MM.1S (cell line): ENCODE measurements around the gene DCXR.

Experiments
- DNase-seq: peaks from one replicate; pipeline ENCODE4 v3.0.0-alpha.2; 2015
- H2AFZ ChIP-seq: fragments of 300-600 bp; sonication (generic); 2 replicates; pipeline ENCODE4 v1.6.0; 2016; ENCODE audit warnings: antibody characterized with exemption, low read length
- H3F3A ChIP-seq: fragments of 300-600 bp; sonication (generic); 2 replicates; pipeline ENCODE4 v1.6.1; 2016; ENCODE audit warnings: mild to moderate bottlenecking, antibody characterized with exemption, low read length, moderate library complexity, mixed read lengths; ENCODE audit not compliant: insufficient read depth
- H3K27ac ChIP-seq: fragments of 300-600 bp; sonication (generic); 2 replicates; pipeline ENCODE4 v1.5.1; 2016; ENCODE audit warnings: mild to moderate bottlenecking, low read length
- H3K27me3 ChIP-seq: fragments of 300-600 bp; sonication (generic); replicated peaks from 2 replicates; pipeline ENCODE4 v1.6.0; 2016; ENCODE audit warnings: low read length; ENCODE audit not compliant: insufficient read depth
- H3K36me3 ChIP-seq: fragments of 300-600 bp; sonication (generic); replicated peaks from 2 replicates; pipeline ENCODE4 v1.6.1; 2016; ENCODE audit warnings: mild to moderate bottlenecking, low read length, mixed read lengths; ENCODE audit not compliant: insufficient read depth
- H3K4me1 ChIP-seq: fragments of 300-600 bp; sonication (generic); 2 replicates; pipeline ENCODE4 v1.6.1; 2016; ENCODE audit warnings: low read length, mixed read lengths
- H3K4me2 ChIP-seq: fragments of 300-600 bp; sonication (generic); 2 replicates; pipeline ENCODE4 v1.6.0; 2016; ENCODE audit warnings: low read depth, low read length
- H3K4me3 ChIP-seq: fragments of 300-600 bp; sonication (generic); 2 replicates; pipeline ENCODE4 v1.5.1; 2016; ENCODE audit warnings: low read length, mixed read lengths
- H3K79me2 ChIP-seq: fragments of 300-600 bp; sonication (generic); 2 replicates; pipeline ENCODE4 v1.6.1; 2016; ENCODE audit warnings: mixed run types, low read length, mixed read lengths
- H3K9ac ChIP-seq: fragments of 300-600 bp; sonication (generic); 2 replicates; pipeline ENCODE4 v1.6.1; 2016; ENCODE audit warnings: low read length, mixed read lengths
- H3K9me2 ChIP-seq: fragments of 300-600 bp; sonication (generic); replicated peaks from 2 replicates; pipeline ENCODE4 v1.6.1; 2016; ENCODE audit warnings: mild to moderate bottlenecking, low read length, mixed read lengths; ENCODE audit not compliant: insufficient read depth
- H3K9me3 ChIP-seq: fragments of 300-600 bp; sonication (generic); replicated peaks from 2 replicates; pipeline ENCODE4 v1.6.1; 2016; ENCODE audit warnings: mild to moderate bottlenecking, low read length, mixed read lengths; ENCODE audit not compliant: insufficient read depth
- H4K20me1 ChIP-seq: fragments of 300-600 bp; sonication (generic); 2 replicates; pipeline ENCODE4 v1.6.1; 2016; ENCODE audit warnings: mild to moderate bottlenecking, low read length, moderate library complexity, mixed read lengths; ENCODE audit not compliant: insufficient read depth
- EZH2 ChIP-seq: fragments of 300-600 bp; sonication (generic); optimal IDR thresholded peaks from 2 replicates; pipeline ENCODE3; 2017; ENCODE audit warnings: low read depth, mild to moderate bottlenecking, antibody characterized with exemption, low read length, mixed read lengths
- EZH2phosphoT487 ChIP-seq: fragments of 300-600 bp; sonication (generic); IDR thresholded peaks from 2 replicates; pipeline ENCODE4 v1.6.1; 2018; ENCODE audit warnings: antibody characterized with exemption, low read length
- TF ChIP-seq, protein P1 (sequence below): fragments of 300-600 bp; sonication (generic); IDR thresholded peaks from 2 replicates; pipeline ENCODE4 v1.5.1; 2016; ENCODE audit warnings: antibody characterized with exemption, low read length, mixed read lengths

Gene DCXR

DNA sequence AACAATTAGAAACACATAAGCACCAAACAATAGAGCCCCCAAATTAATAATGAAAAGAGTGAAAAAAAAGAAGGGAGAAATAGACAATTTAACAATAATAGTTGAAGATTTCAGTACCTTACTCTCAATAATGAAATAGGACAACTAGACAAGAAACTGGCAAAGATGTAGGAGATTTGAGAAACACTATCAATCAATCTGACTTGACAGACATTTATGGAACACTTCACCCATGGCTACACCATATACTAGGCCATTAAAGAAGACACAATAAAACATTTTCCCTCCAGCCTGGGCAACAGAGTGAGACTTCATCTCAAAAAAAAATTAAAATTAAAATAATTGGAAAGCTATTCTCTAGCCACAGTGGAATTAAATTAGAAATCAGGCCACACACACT lies 33.1 kb upstream of the DCXR start:
- H3K27ac ChIP-seq = no peak overlapping the region
- no peak overlapping the region for H3K9ac ChIP-seq
- H2AFZ ChIP-seq = no peak overlapping the region
- no peaks in the 10 kb centered on the region for H3F3A ChIP-seq
- no peaks in the 10 kb centered on the region for H3K9me2 ChIP-seq
- H4K20me1 ChIP-seq = no peaks in the 10 kb centered on the region
- no peaks in the 10 kb centered on the region for H3K4me1 ChIP-seq
- DNase-seq = no peak
- TF ChIP-seq EZH2 (no peak), EZH2phosphoT487 (no peak)
- TF ChIP-seq, protein P1, sequence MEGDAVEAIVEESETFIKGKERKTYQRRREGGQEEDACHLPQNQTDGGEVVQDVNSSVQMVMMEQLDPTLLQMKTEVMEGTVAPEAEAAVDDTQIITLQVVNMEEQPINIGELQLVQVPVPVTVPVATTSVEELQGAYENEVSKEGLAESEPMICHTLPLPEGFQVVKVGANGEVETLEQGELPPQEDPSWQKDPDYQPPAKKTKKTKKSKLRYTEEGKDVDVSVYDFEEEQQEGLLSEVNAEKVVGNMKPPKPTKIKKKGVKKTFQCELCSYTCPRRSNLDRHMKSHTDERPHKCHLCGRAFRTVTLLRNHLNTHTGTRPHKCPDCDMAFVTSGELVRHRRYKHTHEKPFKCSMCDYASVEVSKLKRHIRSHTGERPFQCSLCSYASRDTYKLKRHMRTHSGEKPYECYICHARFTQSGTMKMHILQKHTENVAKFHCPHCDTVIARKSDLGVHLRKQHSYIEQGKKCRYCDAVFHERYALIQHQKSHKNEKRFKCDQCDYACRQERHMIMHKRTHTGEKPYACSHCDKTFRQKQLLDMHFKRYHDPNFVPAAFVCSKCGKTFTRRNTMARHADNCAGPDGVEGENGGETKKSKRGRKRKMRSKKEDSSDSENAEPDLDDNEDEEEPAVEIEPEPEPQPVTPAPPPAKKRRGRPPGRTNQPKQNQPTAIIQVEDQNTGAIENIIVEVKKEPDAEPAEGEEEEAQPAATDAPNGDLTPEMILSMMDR = no peak
- H3K27me3 ChIP-seq = no peaks in the 10 kb centered on the region
- H3K4me3 ChIP-seq = no peak overlapping the region
- H3K9me3 ChIP-seq = no peaks in the 10 kb centered on the region
- H3K4me2 ChIP-seq = no peak overlapping the region
- no peaks in the 10 kb centered on the region for H3K36me3 ChIP-seq
- H3K79me2 ChIP-seq = no peaks in the 10 kb centered on the region

DNA sequence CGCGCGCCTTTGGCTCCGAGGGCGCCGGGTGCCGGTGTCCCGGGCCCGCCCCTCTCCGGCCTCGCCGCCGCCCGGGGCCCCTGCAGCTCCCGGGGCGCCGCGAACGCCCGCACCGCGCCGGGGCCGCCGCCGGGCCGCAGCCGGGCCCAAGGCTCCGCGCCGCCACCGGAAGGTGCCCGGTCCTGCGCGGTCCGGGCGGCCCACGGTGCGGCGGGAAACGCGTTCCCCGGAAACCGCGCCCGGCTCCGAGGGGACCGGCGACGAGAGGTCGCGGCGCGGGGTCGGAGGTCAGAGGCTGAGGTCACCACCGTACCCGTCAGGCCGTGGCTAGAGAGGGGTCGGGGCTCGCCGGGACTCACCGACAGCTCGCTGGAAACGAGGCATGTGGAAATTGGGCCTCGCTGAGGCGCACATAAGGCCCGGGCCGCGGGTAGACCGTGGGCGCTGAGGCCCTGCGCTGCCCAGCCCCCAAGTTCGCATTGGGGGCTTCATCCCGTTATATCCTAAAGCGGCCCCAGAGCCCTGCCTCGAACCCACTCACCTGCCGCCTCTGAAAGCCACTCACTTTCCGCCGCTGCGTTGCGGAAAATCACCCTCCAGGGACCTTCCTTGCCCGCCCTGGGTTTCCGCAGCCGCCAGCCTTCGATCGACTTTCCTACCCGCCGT lies 28.3 kb upstream of the DCXR start, which contains the start of gene DUS1L:
TSS of gene DUS1L (minus strand) at position 167 of the 666 bp plus-strand sequence. CDS start 745 bp downstream, outside the sequence.
- 0 out of 2 replicates have a peak, but pooled peaks cover 4% of the 10 kb centered on the region for H3K36me3 ChIP-seq
- TF ChIP-seq EZH2 (no peak), EZH2phosphoT487 (no peak)
- TF ChIP-seq, protein P1 = no peak
- peaks cover 12% of the 10 kb centered on the region for H3F3A ChIP-seq
- peak within 1 kb of the TSS; percentile 89 for H2AFZ ChIP-seq
- H3K79me2 ChIP-seq = peaks cover 30% of the 10 kb centered on the region
- peak; percentile 70 for DNase-seq
- H3K27ac ChIP-seq = peak within 1 kb of the TSS; percentile 70; the same call in 1 of the 2 replicates
- no peaks in the 10 kb centered on the region for H3K27me3 ChIP-seq
- peak within 1 kb of the TSS; percentile 96 for H3K4me3 ChIP-seq
- no peaks in the 10 kb centered on the region for H3K9me2 ChIP-seq
- H3K9me3 ChIP-seq = no peaks in the 10 kb centered on the region
- peaks cover 3% of the 10 kb centered on the region; the same call in 1 of the 2 replicates for H4K20me1 ChIP-seq
- H3K4me2 ChIP-seq = peak within 1 kb of the TSS; percentile 99
- H3K9ac ChIP-seq = peak within 1 kb of the TSS; percentile 93
- peaks cover 12% of the 10 kb centered on the region for H3K4me1 ChIP-seq

DNA sequence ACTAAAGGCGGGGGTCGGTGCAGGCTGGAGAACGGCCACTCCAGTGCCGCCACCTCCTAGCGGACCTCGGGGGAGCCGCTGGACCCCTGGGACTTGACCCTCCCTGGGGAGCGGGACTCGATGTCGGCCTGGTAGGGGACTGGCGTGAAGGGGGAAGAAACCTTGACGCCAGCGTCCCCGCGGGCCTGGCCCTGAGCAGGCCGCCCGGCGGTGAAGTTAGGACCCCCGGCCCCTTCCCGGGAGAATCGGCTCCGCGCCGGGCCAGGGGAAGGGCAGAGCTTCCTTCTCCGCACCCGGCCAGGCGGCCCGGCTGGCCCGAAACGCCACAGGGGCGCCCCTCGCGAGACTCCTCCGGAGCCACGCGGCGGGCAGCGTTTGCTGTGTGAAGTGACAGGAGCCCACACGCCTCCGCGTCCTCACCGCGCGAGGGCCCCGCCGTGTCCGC lies 27.7 kb upstream of the DCXR start:
- Histone ChIP-seq H4K20me1 (peaks cover 3% of the 10 kb centered on the region; the same call in 1 of the 2 replicates), H3K27ac (peak overlapping the region; percentile 70; the same call in 1 of the 2 replicates), H3F3A (peaks cover 12% of the 10 kb centered on the region), H3K4me3 (peak overlapping the region; percentile 96), H3K4me1 (peaks cover 12% of the 10 kb centered on the region), H3K36me3 (0 out of 2 replicates have a peak, but pooled peaks cover 4% of the 10 kb centered on the region), H2AFZ (peak overlapping the region; percentile 46; the same call in 1 of the 2 replicates), H3K9me2 (no peaks in the 10 kb centered on the region), H3K9me3 (no peaks in the 10 kb centered on the region), H3K9ac (peak overlapping the region; percentile 93), H3K27me3 (no peaks in the 10 kb centered on the region), H3K79me2 (peaks cover 30% of the 10 kb centered on the region), H3K4me2 (peak overlapping the region; percentile 99)
- TF ChIP-seq, protein P1 = no peak
- TF ChIP-seq EZH2 (no peak), EZH2phosphoT487 (no peak)
- DNase-seq = peak; percentile 19
